HG02623 (cell line): ENCODE results near the gene PDS5A.
"Not testable (repeated sequence)": the region's sequence is repeated elsewhere in the genome, so short reads cannot be mapped to it uniquely, and the experiment has no call there.

Experiments used
- ATAC-seq: cut with Tn5 transposase; IDR thresholded peaks from one replicate; pipeline ENCODE4 v1.9.1; 2021; ENCODE audit warnings: moderate library complexity; ENCODE audit not compliant: unreplicated experiment

Gene PDS5A

GRCh38 chr4:39977489-39978377, at the start of gene PDS5A:
Gene PDS5A, minus strand, starts transcription at chr4:39977911. Its CDS starts 1,334 bp downstream, at chr4:39976577.
- ATAC-seq = peak; percentile 75

- not testable (repeated sequence) for ATAC-seq
Observed at GRCh38 chr4:40024049-40024448, 46.3 kb upstream of the PDS5A start.

- not testable (repeated sequence) for ATAC-seq
Observed at GRCh38 chr4:40021116-40021515, 43.4 kb upstream of the PDS5A start.

GRCh38 chr4:40020221-40020620, 42.5 kb upstream of the PDS5A start:
- ATAC-seq = no peak

GRCh38 chr4:40016007-40016406, 38.3 kb upstream of the PDS5A start:
- no peak for ATAC-seq

GRCh38 chr4:40003986-40004385, 26.3 kb upstream of the PDS5A start:
- ATAC-seq = no peak

GRCh38 chr4:40000711-40001110, 23.0 kb upstream of the PDS5A start:
- ATAC-seq = no peak

- ATAC-seq = no peak
Observed at GRCh38 chr4:39998659-39999345, 21.1 kb upstream of the PDS5A start.

GRCh38 chr4:39996811-39997210, 19.1 kb upstream of the PDS5A start:
- no peak for ATAC-seq

- ATAC-seq = no peak
Observed at GRCh38 chr4:39994406-39994805, 16.7 kb upstream of the PDS5A start.

GRCh38 chr4:39989381-39989780, 11.7 kb upstream of the PDS5A start:
- not testable (repeated sequence) for ATAC-seq

- no peak for ATAC-seq
Observed at GRCh38 chr4:39987485-39987884, 9.8 kb upstream of the PDS5A start.

GRCh38 chr4:39978904-39979303, 1.2 kb upstream of the PDS5A start:
- ATAC-seq = no peak

- no peak for ATAC-seq
Observed at GRCh38 chr4:39978378-39978775, 666 bp upstream of the PDS5A start.

- peak; percentile 22 for ATAC-seq
Observed at GRCh38 chr4:39976945-39977488, 694 bp downstream of the PDS5A start.

GRCh38 chr4:39976141-39976944, 1.4 kb downstream of the PDS5A start:
- peak; percentile 20 for ATAC-seq

- ATAC-seq = no peak
Observed at GRCh38 chr4:39975488-39976089, 2.1 kb downstream of the PDS5A start.

- ATAC-seq = not testable (repeated sequence)
Observed at GRCh38 chr4:39973052-39973451, 4.7 kb downstream of the PDS5A start.

- peak; percentile 61 for ATAC-seq
Observed at GRCh38 chr4:39970671-39971640, 6.8 kb downstream of the PDS5A start.
